ELR (cell line): Measurements from ENCODE around the gene RPL13A.
"Not testable (repeated sequence)": the region's sequence is repeated elsewhere in the genome, so short reads cannot be mapped to it uniquely, and the experiment has no call there.

Experiments
- DNase-seq: peaks from one replicate; pipeline ENCODE4 v3.0.0-alpha.2; 2015; ENCODE audit warnings: low read depth

RPL13A gene

GRCh38 chr19:49487277-49488045 is at the start of gene RPL13A:
TSS of gene RPL13A (plus strand) at chr19:49487608. CDS start at chr19:49487630, 22 bp downstream.
- peak; percentile 98 for DNase-seq

- DNase-seq, result no peak
Observed at GRCh38 chr19:49438261-49438660, 49.1 kb upstream of the RPL13A start.

- DNase-seq, result no peak
Observed at GRCh38 chr19:49439836-49440235, 47.6 kb upstream of the RPL13A start.

- DNase-seq, result no peak
Observed at GRCh38 chr19:49440439-49441209, 46.8 kb upstream of the RPL13A start.

GRCh38 chr19:49441210-49441959 is 46.0 kb upstream of the RPL13A start, which contains the start of gene SLC17A7:
TSS of gene SLC17A7 (minus strand) at chr19:49441527. CDS start at chr19:49441379, 148 bp downstream.
- peak; percentile 36 for DNase-seq

- DNase-seq, result no peak
Observed at GRCh38 chr19:49441960-49442350, 45.5 kb upstream of the RPL13A start.

- DNase-seq, result no peak
Observed at GRCh38 chr19:49442354-49442753, 45.1 kb upstream of the RPL13A start.

GRCh38 chr19:49442771-49443365 is 44.5 kb upstream of the RPL13A start:
- DNase-seq, result peak; percentile 87

GRCh38 chr19:49443366-49444099 is 43.9 kb upstream of the RPL13A start:
- peak; percentile 94 for DNase-seq

GRCh38 chr19:49444100-49444700 is 43.2 kb upstream of the RPL13A start:
- DNase-seq, result not testable (repeated sequence)

GRCh38 chr19:49445997-49446396 is 41.4 kb upstream of the RPL13A start:
- no peak for DNase-seq

GRCh38 chr19:49447485-49448431 is 39.6 kb upstream of the RPL13A start:
- peak; percentile 62 for DNase-seq

- no peak for DNase-seq
Observed at GRCh38 chr19:49448432-49448786, 39.0 kb upstream of the RPL13A start.

- DNase-seq, result no peak
Observed at GRCh38 chr19:49450405-49450804, 37.0 kb upstream of the RPL13A start.

GRCh38 chr19:49451430-49452181 is 35.8 kb upstream of the RPL13A start, which contains the start of gene PIH1D1:
TSS of gene PIH1D1 (minus strand) at chr19:49451814. CDS start at chr19:49451574, 240 bp downstream.
- peak; percentile 99 for DNase-seq

- DNase-seq, result peak; percentile 99
Observed at GRCh38 chr19:49453013-49453756, 34.2 kb upstream of the RPL13A start, which contains the start of gene ALDH16A1. TSS of gene ALDH16A1 (plus strand) at chr19:49453225. CDS start at chr19:49453332, 107 bp downstream.

- peak; percentile 37 for DNase-seq
Observed at GRCh38 chr19:49453757-49454240, 33.6 kb upstream of the RPL13A start.

GRCh38 chr19:49455773-49456172 is 31.6 kb upstream of the RPL13A start:
- DNase-seq, result no peak
